Caco-2 (cell line): ENCODE measurements around the gene PLSCR2. TPM values are rescaled to one million over a fixed set of nuclear protein-coding genes. Genes with fewer than 3 reads are reported as not detected.

Source experiments
- BruUV-seq: library from RNA; stranded (reverse); fragments of 400-500 nt; replicated peaks from 2 replicates; lab custom pipeline; 2021; lab: Mats Ljungman, UMichigan
- CTCF ChIA-PET: fragments of 300-600 bp; sonication (Branson Sonifier 250); formaldehyde crosslinking; loops from one replicate; lab custom pipeline; 2022; ENCODE audit warnings: antibody characterized with exemption; lab: Charles Lee
- POLR2A ChIA-PET: fragments of 300-600 bp; sonication (Branson Sonifier 250); formaldehyde crosslinking; loops from one replicate; lab custom pipeline; 2022; ENCODE audit warnings: antibody characterized with exemption; lab: Charles Lee
- DNase-seq, 2 experiments: peaks; one replicate each; pipeline versions ENCODE4 v3.0.0 to v3.0.0-alpha.2; 2020 to 2022
- H3K27me3 ChIP-seq: replicated peaks from 2 replicates; pipeline ENCODE4 v1.6.0; 2011; ENCODE audit warnings: low read length; ENCODE audit not compliant: control insufficient read depth, insufficient read depth
- H3K36me3 ChIP-seq: 2 replicates; pipeline ENCODE4 v1.5.1; 2011; ENCODE audit warnings: low read length; ENCODE audit not compliant: control insufficient read depth, insufficient read depth
- H3K4me1 ChIP-seq: fragments of 250-450 bp; sonication (Bioruptor Pico); 2 replicates; pipeline ENCODE4 v1.5.1; 2020; ENCODE audit warnings: mild to moderate bottlenecking
- H3K4me3 ChIP-seq: 2 replicates; pipeline ENCODE4 v1.5.1; 2011; ENCODE audit warnings: low read depth, mild to moderate bottlenecking, control low read depth, low read length
- H3K9me3 ChIP-seq: fragments of 250-450 bp; sonication (Bioruptor Pico); 2 replicates; pipeline ENCODE4 v1.5.1; 2020; ENCODE audit warnings: mild to moderate bottlenecking, moderate library complexity
- H3K27ac Mint-ChIP-seq: one replicate; pipeline ENCODE4 v1.8.0; 2022; ENCODE audit warnings: mixed read lengths; ENCODE audit not compliant: unreplicated experiment
- H3K27me3 Mint-ChIP-seq: one replicate; pipeline ENCODE4 v1.8.0; 2022; ENCODE audit warnings: mixed read lengths; ENCODE audit not compliant: insufficient read depth, unreplicated experiment
- H3K36me3 Mint-ChIP-seq: one replicate; pipeline ENCODE4 v1.8.0; 2022; ENCODE audit warnings: mild to moderate bottlenecking, mixed read lengths; ENCODE audit not compliant: insufficient read depth, unreplicated experiment
- H3K4me1 Mint-ChIP-seq: one replicate; pipeline ENCODE4 v1.8.0; 2022; ENCODE audit warnings: low read depth, mixed read lengths; ENCODE audit not compliant: unreplicated experiment
- H3K4me3 Mint-ChIP-seq: one replicate; pipeline ENCODE4 v1.8.0; 2022; ENCODE audit warnings: mild to moderate bottlenecking, moderate library complexity, mixed read lengths; ENCODE audit not compliant: unreplicated experiment
- H3K9me3 Mint-ChIP-seq: one replicate; pipeline ENCODE4 v1.8.0; 2022; ENCODE audit warnings: mixed read lengths; ENCODE audit not compliant: unreplicated experiment
- CTCF ChIP-seq, 2 experiments: fragments of 200-600 bp in 1 of 2; IDR thresholded peaks; 1 replicate in 1 of 2; 2 replicates in 1 of 2; pipeline versions ENCODE4 v1.5.1 to v1.8.0; 2011 to 2022; ENCODE audit warnings: antibody characterized with exemption in 1 of 2, control low read depth in 1 of 2, inconsistent platforms in 1 of 2, low read depth in 1 of 2, low read length in 1 of 2, mild to moderate bottlenecking in 1 of 2, moderate library complexity in 1 of 2; ENCODE audit not compliant: insufficient read depth in 1 of 2, severe bottlenecking in 1 of 2, unreplicated experiment in 1 of 2
- intact Hi-C: fragments of 100-400 bp; cut with micrococcal nuclease; formaldehyde crosslinking; loops from one replicate; pipeline ENCODE4 v1.10.0; 2022; ENCODE audit not compliant: unreplicated experiment
- total RNA-seq: library from RNA; stranded (reverse); gene quantifications from 2 replicates; pipeline ENCODE4 v1.2.3, GENCODE V29; 2022

Gene PLSCR2
- total RNA-seq, 1 experiment from 2014 or later = not detected

GRCh38 chr3:146470425-146470990 lies 1.1 kb upstream of the PLSCR2 start:
- H3K4me3 Mint-ChIP-seq = no peak overlapping the region
- H3K4me3 ChIP-seq = no peak overlapping the region

DNA sequence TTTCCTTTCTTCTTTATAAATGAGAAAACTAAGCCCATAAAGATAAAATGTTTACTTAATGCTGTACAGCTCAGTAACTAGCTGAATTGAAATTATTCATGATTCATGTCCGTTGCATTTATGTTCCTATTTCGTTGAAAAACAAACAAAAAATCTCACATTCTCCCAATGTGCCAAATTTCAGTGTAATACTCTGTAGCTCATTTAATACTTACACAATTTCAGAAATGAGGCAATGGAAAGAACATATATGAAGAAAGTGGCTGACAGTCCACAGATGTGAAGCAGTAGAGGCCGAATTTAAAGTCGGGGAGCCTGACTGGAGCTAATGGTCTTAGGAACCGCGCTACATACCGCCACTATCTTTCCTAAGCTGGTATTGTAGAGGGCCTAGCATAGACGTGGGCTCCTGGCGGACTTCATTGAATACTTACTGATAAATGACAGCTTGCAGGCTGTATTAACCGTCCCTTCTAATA lies 651 bp downstream of the PLSCR2 start:
- Histone ChIP-seq H3K9me3 (no peaks in the 10 kb centered on the region), H3K4me3 (no peak overlapping the region), H3K36me3 (no peaks in the 10 kb centered on the region), H3K4me1 (no peaks in the 10 kb centered on the region), H3K27me3 (no peaks in the 10 kb centered on the region)
- Mint-ChIP-seq H3K27me3 (no peaks in the 10 kb centered on the region), H3K4me1 (no peaks in the 10 kb centered on the region), H3K9me3 (no peaks in the 10 kb centered on the region), H3K36me3 (no peaks in the 10 kb centered on the region), H3K4me3 (no peak overlapping the region), H3K27ac (no peak overlapping the region)
- TF ChIP-seq CTCF (IDR thresholded peaks at IDR 0.05; ENCODE audit: insufficient read depth in 1 of 2, low read depth in 1 of 2, low read length in 1 of 2, severe bottlenecking in 1 of 2, unreplicated experiment in 1 of 2) = no peak
- ChIA-PET POLR2A (no interaction called here), CTCF (no interaction called here)
- intact Hi-C loops = no loop called here
- BruUV-seq = no TSS peak
- no peak for DNase-seq

More at GRCh38 chr3:146470425-146470990, 1.1 kb upstream of the PLSCR2 start:
- no peak for TF ChIP-seq CTCF (IDR thresholded peaks at IDR 0.05; ENCODE audit: insufficient read depth in 1 of 2, low read depth in 1 of 2, low read length in 1 of 2, severe bottlenecking in 1 of 2, unreplicated experiment in 1 of 2)
- no peaks in the 10 kb centered on the region for H3K4me1 ChIP-seq
- peaks cover 3% of the 10 kb centered on the region for H3K27me3 Mint-ChIP-seq
- no peaks in the 10 kb centered on the region for H3K36me3 ChIP-seq
- intact Hi-C loops = no loop called here
- H3K4me1 Mint-ChIP-seq = peaks cover 5% of the 10 kb centered on the region
- H3K36me3 Mint-ChIP-seq = no peaks in the 10 kb centered on the region
- no peaks in the 10 kb centered on the region for H3K27me3 ChIP-seq
- no peak overlapping the region for H3K27ac Mint-ChIP-seq
- H3K9me3 ChIP-seq = no peaks in the 10 kb centered on the region
- POLR2A ChIA-PET = interaction anchor here (0.6 kb wide), 1 partner anchor 84 kb away, joined by 3 read pairs; no protein-coding TSS in a partner anchor
- no peak for DNase-seq
- no peaks in the 10 kb centered on the region for H3K9me3 Mint-ChIP-seq
- CTCF ChIA-PET = no interaction called here
- no TSS peak for BruUV-seq

GRCh38 chr3:146468234-146468633 lies 1.1 kb downstream of the PLSCR2 start:
- ChIA-PET CTCF (no interaction called here), POLR2A (no interaction called here)
- Histone ChIP-seq H3K9me3 (no peaks in the 10 kb centered on the region), H3K36me3 (no peaks in the 10 kb centered on the region), H3K4me1 (no peaks in the 10 kb centered on the region), H3K27me3 (no peaks in the 10 kb centered on the region), H3K4me3 (no peak overlapping the region)
- no peak for TF ChIP-seq CTCF (IDR thresholded peaks at IDR 0.05; ENCODE audit: insufficient read depth in 1 of 2, low read depth in 1 of 2, low read length in 1 of 2, severe bottlenecking in 1 of 2, unreplicated experiment in 1 of 2)
- BruUV-seq = no TSS peak
- Mint-ChIP-seq H3K36me3 (no peaks in the 10 kb centered on the region), H3K4me3 (no peak overlapping the region), H3K9me3 (no peaks in the 10 kb centered on the region), H3K27ac (no peak overlapping the region), H3K27me3 (no peaks in the 10 kb centered on the region), H3K4me1 (no peaks in the 10 kb centered on the region)
- intact Hi-C loops = no loop called here
- no peak for DNase-seq
